HEK293 (cell line): ENCODE measurements around the gene DHRS3.

Experiments used
- ZNF23 ChIP-seq: fragments of 450-650 bp; formaldehyde crosslinking; IDR thresholded peaks from 2 replicates; pipeline ENCODE4 v1.5.1; 2016; ENCODE audit warnings: missing biosample characterization, missing genetic modification characterization, borderline replicate concordance
- ZNF521 ChIP-seq: fragments of 450-650 bp; formaldehyde crosslinking; IDR thresholded peaks from 2 replicates; pipeline ENCODE4 v1.5.1; 2017; ENCODE audit warnings: missing biosample characterization, mild to moderate bottlenecking, missing genetic modification characterization
- ZNF571 ChIP-seq: fragments of 450-650 bp; formaldehyde crosslinking; IDR thresholded peaks from 2 replicates; pipeline ENCODE4 v1.5.0; 2017; ENCODE audit warnings: missing biosample characterization, missing genetic modification characterization
- TF ChIP-seq, protein P1 (sequence below): fragments of 450-650 bp; formaldehyde crosslinking; IDR thresholded peaks from 2 replicates; pipeline ENCODE4 v1.5.1; 2016; ENCODE audit warnings: missing biosample characterization, missing genetic modification characterization
- TF ChIP-seq, protein P2 (sequence below): fragments of 450-650 bp; formaldehyde crosslinking; IDR thresholded peaks from 2 replicates; pipeline ENCODE4 v1.5.1; 2016; ENCODE audit warnings: missing biosample characterization, missing genetic modification characterization

DNA sequence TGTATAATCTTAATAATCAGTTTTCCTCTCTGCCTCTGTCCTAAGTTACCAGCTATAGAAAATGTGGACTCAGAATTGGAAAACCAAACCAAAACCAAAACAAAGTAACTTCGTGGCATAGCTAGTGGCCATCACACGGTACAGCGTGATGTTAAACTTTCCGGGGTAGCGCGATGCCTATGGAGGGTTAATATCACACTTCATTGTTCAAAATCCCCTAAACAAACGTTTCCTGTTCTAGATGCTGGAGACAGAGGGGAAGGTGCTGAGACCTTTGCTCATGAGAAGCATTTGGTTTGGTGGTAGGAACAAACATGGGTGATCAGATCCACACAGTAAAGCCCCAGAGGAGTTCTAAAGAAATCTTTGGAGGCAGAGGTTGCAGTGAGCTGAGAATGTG, 30.7 kb upstream of the DHRS3 start:
- no peak for TF ChIP-seq ZNF521 (tag by site-specific recombination)
- no peak for TF ChIP-seq ZNF571 (tag by site-specific recombination)
- TF ChIP-seq, protein P1, sequence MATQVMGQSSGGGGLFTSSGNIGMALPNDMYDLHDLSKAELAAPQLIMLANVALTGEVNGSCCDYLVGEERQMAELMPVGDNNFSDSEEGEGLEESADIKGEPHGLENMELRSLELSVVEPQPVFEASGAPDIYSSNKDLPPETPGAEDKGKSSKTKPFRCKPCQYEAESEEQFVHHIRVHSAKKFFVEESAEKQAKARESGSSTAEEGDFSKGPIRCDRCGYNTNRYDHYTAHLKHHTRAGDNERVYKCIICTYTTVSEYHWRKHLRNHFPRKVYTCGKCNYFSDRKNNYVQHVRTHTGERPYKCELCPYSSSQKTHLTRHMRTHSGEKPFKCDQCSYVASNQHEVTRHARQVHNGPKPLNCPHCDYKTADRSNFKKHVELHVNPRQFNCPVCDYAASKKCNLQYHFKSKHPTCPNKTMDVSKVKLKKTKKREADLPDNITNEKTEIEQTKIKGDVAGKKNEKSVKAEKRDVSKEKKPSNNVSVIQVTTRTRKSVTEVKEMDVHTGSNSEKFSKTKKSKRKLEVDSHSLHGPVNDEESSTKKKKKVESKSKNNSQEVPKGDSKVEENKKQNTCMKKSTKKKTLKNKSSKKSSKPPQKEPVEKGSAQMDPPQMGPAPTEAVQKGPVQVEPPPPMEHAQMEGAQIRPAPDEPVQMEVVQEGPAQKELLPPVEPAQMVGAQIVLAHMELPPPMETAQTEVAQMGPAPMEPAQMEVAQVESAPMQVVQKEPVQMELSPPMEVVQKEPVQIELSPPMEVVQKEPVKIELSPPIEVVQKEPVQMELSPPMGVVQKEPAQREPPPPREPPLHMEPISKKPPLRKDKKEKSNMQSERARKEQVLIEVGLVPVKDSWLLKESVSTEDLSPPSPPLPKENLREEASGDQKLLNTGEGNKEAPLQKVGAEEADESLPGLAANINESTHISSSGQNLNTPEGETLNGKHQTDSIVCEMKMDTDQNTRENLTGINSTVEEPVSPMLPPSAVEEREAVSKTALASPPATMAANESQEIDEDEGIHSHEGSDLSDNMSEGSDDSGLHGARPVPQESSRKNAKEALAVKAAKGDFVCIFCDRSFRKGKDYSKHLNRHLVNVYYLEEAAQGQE (tag by site-specific recombination) = no peak
- TF ChIP-seq, protein P2, sequence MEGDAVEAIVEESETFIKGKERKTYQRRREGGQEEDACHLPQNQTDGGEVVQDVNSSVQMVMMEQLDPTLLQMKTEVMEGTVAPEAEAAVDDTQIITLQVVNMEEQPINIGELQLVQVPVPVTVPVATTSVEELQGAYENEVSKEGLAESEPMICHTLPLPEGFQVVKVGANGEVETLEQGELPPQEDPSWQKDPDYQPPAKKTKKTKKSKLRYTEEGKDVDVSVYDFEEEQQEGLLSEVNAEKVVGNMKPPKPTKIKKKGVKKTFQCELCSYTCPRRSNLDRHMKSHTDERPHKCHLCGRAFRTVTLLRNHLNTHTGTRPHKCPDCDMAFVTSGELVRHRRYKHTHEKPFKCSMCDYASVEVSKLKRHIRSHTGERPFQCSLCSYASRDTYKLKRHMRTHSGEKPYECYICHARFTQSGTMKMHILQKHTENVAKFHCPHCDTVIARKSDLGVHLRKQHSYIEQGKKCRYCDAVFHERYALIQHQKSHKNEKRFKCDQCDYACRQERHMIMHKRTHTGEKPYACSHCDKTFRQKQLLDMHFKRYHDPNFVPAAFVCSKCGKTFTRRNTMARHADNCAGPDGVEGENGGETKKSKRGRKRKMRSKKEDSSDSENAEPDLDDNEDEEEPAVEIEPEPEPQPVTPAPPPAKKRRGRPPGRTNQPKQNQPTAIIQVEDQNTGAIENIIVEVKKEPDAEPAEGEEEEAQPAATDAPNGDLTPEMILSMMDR (tag by site-specific recombination) = no peak
- no peak for TF ChIP-seq ZNF23 (tag by site-specific recombination)
